ENCODE data around the gene NEMP2.

GRCh38 chr2:190578158-190579057, 43.9 kb upstream of the NEMP2 start:
- TF ChIP-seq CTCF (IDR thresholded peaks at IDR 0.05; ENCODE audit: low read depth, low read length, poor library complexity, severe bottlenecking) (no peak), EZH2phosphoT487 (IDR thresholded peaks at IDR 0.05; ENCODE audit: borderline replicate concordance, low read length) (no peak)

Data from DOHH2 (cell line).